ENCODE results near the gene SLC9A8. TPM values are rescaled to one million over a fixed set of nuclear protein-coding genes. Genes with fewer than 3 reads are reported as not detected.

Gene SLC9A8
- total and polyA plus RNA-seq, 2 donors (not counting 3 experiments of a cell fraction or from before 2014, with no cell fraction given) = 5.1 to 14.4 TPM

DNA sequence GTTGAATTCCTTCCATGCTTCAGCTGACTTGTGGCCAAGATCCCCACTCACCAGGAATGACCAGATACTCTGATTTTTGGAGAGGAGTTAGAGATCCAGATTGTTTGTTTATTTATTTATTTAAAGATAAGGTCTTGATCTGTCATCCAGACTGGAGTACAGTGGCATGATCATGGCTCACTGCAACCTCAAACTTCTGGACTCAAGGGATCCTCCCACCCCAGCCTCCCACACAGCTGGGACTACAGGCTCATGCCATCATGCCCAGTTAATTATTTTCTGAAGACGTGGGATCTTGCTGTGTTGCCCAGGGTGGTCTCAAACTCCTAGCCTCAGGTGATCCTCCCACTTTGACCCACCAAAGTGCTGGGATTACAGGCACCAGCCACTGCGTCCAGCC, 106.8 kb downstream of the SLC9A8 start:
- DNase-seq (ENCODE audit: low read depth, low spot score) (no peak), FAIRE-seq (peak; percentile 26)
- Histone ChIP-seq H3K4me2 (ENCODE audit: insufficient read depth, low read length) (no peak overlapping the region), H3K79me2 (ENCODE audit: control insufficient read depth, insufficient read depth, low read length) (peaks cover 7% of the 10 kb centered on the region), H4K20me1 (replicated peaks; ENCODE audit: control insufficient read depth, extremely low read depth, insufficient read depth, low read length) (no peaks in the 10 kb centered on the region), H3K4me3 (replicated peaks in 1 of 3; ENCODE audit: insufficient read depth in 1 of 3, low read depth in 1 of 3, low read length in 3 of 3) (no peak overlapping the region), H3K4me1 (ENCODE audit: control insufficient read depth, extremely low read depth, insufficient read depth, low read length) (peaks cover 10% of the 10 kb centered on the region), H3K27ac (ENCODE audit: insufficient read depth, low read depth, low read length) (no peak overlapping the region), H3K9me1 (replicated peaks; ENCODE audit: control insufficient read depth, extremely low read depth, insufficient read depth, low read length) (no peaks in the 10 kb centered on the region), H3K9me3 (replicated peaks; ENCODE audit: control insufficient read depth, insufficient read depth, low read length) (no peaks in the 10 kb centered on the region), H2AFZ (ENCODE audit: low read depth, low read length) (no peak overlapping the region), H3K27me3 (ENCODE audit: control insufficient read depth in 2 of 2, insufficient read depth in 2 of 2, low read length in 2 of 2) (no peaks in the 10 kb centered on the region), H3K36me3 (ENCODE audit: control insufficient read depth in 2 of 2, extremely low read depth in 1 of 2, insufficient read depth in 2 of 2, low read length in 2 of 2) (no peaks in the 10 kb centered on the region), H3K9ac (replicated peaks; ENCODE audit: extremely low read depth, insufficient read depth, low read length) (no peak overlapping the region)
- CTCF ChIA-PET = interaction anchor here (1.3 kb wide), 1 partner anchor 152 kb away, joined by 4 read pairs; no protein-coding TSS in a partner anchor
- POLR2A ChIA-PET = no interaction called here
- no peak for TF ChIP-seq POLR2AphosphoS5 (IDR thresholded peaks at IDR 0.05; ENCODE audit: insufficient read depth, low read depth, low read length)
- no peak for TF ChIP-seq JUN (IDR thresholded peaks at IDR 0.05; ENCODE audit: borderline replicate concordance, insufficient read depth, insufficient read length, low read depth)
- no peak for TF ChIP-seq MYC (IDR thresholded peaks at IDR 0.05; ENCODE audit: low read depth, low read length)
- TF ChIP-seq FOS (IDR thresholded peaks at IDR 0.05; ENCODE audit: borderline replicate concordance, insufficient read depth, low read length) = no peak
- no peak for TF ChIP-seq GATA2 (IDR thresholded peaks at IDR 0.05; ENCODE audit: insufficient read depth, insufficient read length, low read depth, low read length)
- TF ChIP-seq EZH2 (IDR thresholded peaks at IDR 0.05; ENCODE audit: borderline replicate concordance, low read depth, low read length, severe bottlenecking) = no peak
- TF ChIP-seq, protein P1, sequence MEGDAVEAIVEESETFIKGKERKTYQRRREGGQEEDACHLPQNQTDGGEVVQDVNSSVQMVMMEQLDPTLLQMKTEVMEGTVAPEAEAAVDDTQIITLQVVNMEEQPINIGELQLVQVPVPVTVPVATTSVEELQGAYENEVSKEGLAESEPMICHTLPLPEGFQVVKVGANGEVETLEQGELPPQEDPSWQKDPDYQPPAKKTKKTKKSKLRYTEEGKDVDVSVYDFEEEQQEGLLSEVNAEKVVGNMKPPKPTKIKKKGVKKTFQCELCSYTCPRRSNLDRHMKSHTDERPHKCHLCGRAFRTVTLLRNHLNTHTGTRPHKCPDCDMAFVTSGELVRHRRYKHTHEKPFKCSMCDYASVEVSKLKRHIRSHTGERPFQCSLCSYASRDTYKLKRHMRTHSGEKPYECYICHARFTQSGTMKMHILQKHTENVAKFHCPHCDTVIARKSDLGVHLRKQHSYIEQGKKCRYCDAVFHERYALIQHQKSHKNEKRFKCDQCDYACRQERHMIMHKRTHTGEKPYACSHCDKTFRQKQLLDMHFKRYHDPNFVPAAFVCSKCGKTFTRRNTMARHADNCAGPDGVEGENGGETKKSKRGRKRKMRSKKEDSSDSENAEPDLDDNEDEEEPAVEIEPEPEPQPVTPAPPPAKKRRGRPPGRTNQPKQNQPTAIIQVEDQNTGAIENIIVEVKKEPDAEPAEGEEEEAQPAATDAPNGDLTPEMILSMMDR (IDR thresholded peaks at IDR 0.05; ENCODE audit: extremely low read depth in 1 of 2, insufficient read depth in 1 of 2, low read depth in 1 of 2, low read length in 2 of 2) = no peak
- no peak for TF ChIP-seq POLR2A (IDR thresholded peaks at IDR 0.05; ENCODE audit: low read depth, low read length)
- TF ChIP-seq, protein P2, sequence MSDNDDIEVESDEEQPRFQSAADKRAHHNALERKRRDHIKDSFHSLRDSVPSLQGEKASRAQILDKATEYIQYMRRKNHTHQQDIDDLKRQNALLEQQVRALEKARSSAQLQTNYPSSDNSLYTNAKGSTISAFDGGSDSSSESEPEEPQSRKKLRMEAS (IDR thresholded peaks at IDR 0.05; ENCODE audit: insufficient read depth, insufficient read length) = no peak
- intact Hi-C loops (cut with micrococcal nuclease) (no loop called here), dilution Hi-C loops (cut with MboI; ENCODE audit: extremely low pct_ligation_motif_present, low sequenced_read_pairs) (no loop called here)
- BruUV-seq (replicated peaks) = no TSS peak

Data from endothelial cell of umbilical vein (primary cell).